Measurements from ENCODE around the gene GPR68.

The GPR68 gene

GRCh38 chr14:91265404-91265803 lies 20.9 kb upstream of the GPR68 start:
- TF ChIP-seq FOXP2 (optimal IDR thresholded peaks at IDR 0.05; ENCODE audit: borderline replicate concordance, extremely low read depth, extremely low read length, insufficient read depth) = no peak
- TF ChIP-seq TAF1 (IDR thresholded peaks at IDR 0.05; ENCODE audit: borderline replicate concordance, insufficient read depth, low read length) = no peak
- no peak for TF ChIP-seq POLR2AphosphoS5 (IDR thresholded peaks at IDR 0.05; ENCODE audit: low read depth, low read length)
- no peak for TF ChIP-seq REST (IDR thresholded peaks at IDR 0.05; ENCODE audit: insufficient read depth in 1 of 2, low read depth in 2 of 2, low read length in 2 of 2)
- no peak for TF ChIP-seq SIN3A (IDR thresholded peaks at IDR 0.05; ENCODE audit: borderline replicate concordance, insufficient read depth, low read length)

- TF ChIP-seq POLR2AphosphoS5 (IDR thresholded peaks at IDR 0.05; ENCODE audit: low read depth, low read length) = no peak
- TF ChIP-seq REST (IDR thresholded peaks at IDR 0.05; ENCODE audit: insufficient read depth in 1 of 2, low read depth in 2 of 2, low read length in 2 of 2) = no peak
- no peak for TF ChIP-seq FOXP2 (optimal IDR thresholded peaks at IDR 0.05; ENCODE audit: borderline replicate concordance, extremely low read depth, extremely low read length, insufficient read depth)
- TF ChIP-seq SIN3A (IDR thresholded peaks at IDR 0.05; ENCODE audit: borderline replicate concordance, insufficient read depth, low read length) = no peak
- no peak for TF ChIP-seq TAF1 (IDR thresholded peaks at IDR 0.05; ENCODE audit: borderline replicate concordance, insufficient read depth, low read length)
Observed at GRCh38 chr14:91264151-91265150, 19.9 kb upstream of the GPR68 start.

GRCh38 chr14:91263329-91263728 lies 18.8 kb upstream of the GPR68 start:
- TF ChIP-seq FOXP2 (optimal IDR thresholded peaks at IDR 0.05; ENCODE audit: borderline replicate concordance, extremely low read depth, extremely low read length, insufficient read depth) = no peak
- no peak for TF ChIP-seq TAF1 (IDR thresholded peaks at IDR 0.05; ENCODE audit: borderline replicate concordance, insufficient read depth, low read length)
- TF ChIP-seq REST (IDR thresholded peaks at IDR 0.05; ENCODE audit: insufficient read depth in 1 of 2, low read depth in 2 of 2, low read length in 2 of 2) = no peak
- no peak for TF ChIP-seq SIN3A (IDR thresholded peaks at IDR 0.05; ENCODE audit: borderline replicate concordance, insufficient read depth, low read length)
- no peak for TF ChIP-seq POLR2AphosphoS5 (IDR thresholded peaks at IDR 0.05; ENCODE audit: low read depth, low read length)

- TF ChIP-seq TAF1 (IDR thresholded peaks at IDR 0.05; ENCODE audit: borderline replicate concordance, insufficient read depth, low read length) (no peak), REST (IDR thresholded peaks at IDR 0.05; ENCODE audit: insufficient read depth in 1 of 2, low read depth in 2 of 2, low read length in 2 of 2) (no peak), SIN3A (IDR thresholded peaks at IDR 0.05; ENCODE audit: borderline replicate concordance, insufficient read depth, low read length) (no peak), POLR2AphosphoS5 (IDR thresholded peaks at IDR 0.05; ENCODE audit: low read depth, low read length) (no peak), FOXP2 (optimal IDR thresholded peaks at IDR 0.05; ENCODE audit: borderline replicate concordance, extremely low read depth, extremely low read length, insufficient read depth) (no peak)
Observed at GRCh38 chr14:91261986-91262549, 17.6 kb upstream of the GPR68 start.

Measured in PFSK-1 (cell line).